Measurements from ENCODE around the gene WNK2.

Gene WNK2

GRCh38 chr9:93167185-93167584, 16.8 kb upstream of the WNK2 start:
- Histone ChIP-seq H3K27me3 (ENCODE audit: insufficient read depth, poor library complexity, severe bottlenecking) (no peaks in the 10 kb centered on the region), H3K4me3 (replicated peaks; ENCODE audit: insufficient read depth, low read length) (no peak overlapping the region), H3K27ac (replicated peaks) (no peak overlapping the region)
- no peak for DNase-seq (ENCODE audit: low read depth in 1 of 2, low spot score in 1 of 2)
- no peak for TF ChIP-seq GABPA (IDR thresholded peaks at IDR 0.05; ENCODE audit: low read depth)
- no peak for TF ChIP-seq SPI1 (IDR thresholded peaks at IDR 0.05; ENCODE audit: borderline replicate concordance, low read depth)
- TF ChIP-seq CTCF (IDR thresholded peaks at IDR 0.05; ENCODE audit: insufficient read depth, low read length): no peak
- TF ChIP-seq REST (IDR thresholded peaks at IDR 0.05; ENCODE audit: insufficient replicate concordance, low read depth): no peak
- TF ChIP-seq POLR2AphosphoS5 (IDR thresholded peaks at IDR 0.05; ENCODE audit: low read depth): no peak

- H3K4me3 ChIP-seq (replicated peaks; ENCODE audit: insufficient read depth, low read length): no peak overlapping the region
- no peaks in the 10 kb centered on the region for H3K27me3 ChIP-seq (ENCODE audit: insufficient read depth, poor library complexity, severe bottlenecking)
- no peak for DNase-seq (ENCODE audit: low read depth in 1 of 2, low spot score in 1 of 2)
- no peak for TF ChIP-seq CTCF (IDR thresholded peaks at IDR 0.05; ENCODE audit: insufficient read depth, low read length)
- no peak for TF ChIP-seq GABPA (IDR thresholded peaks at IDR 0.05; ENCODE audit: low read depth)
- no peak for TF ChIP-seq POLR2AphosphoS5 (IDR thresholded peaks at IDR 0.05; ENCODE audit: low read depth)
- TF ChIP-seq REST (IDR thresholded peaks at IDR 0.05; ENCODE audit: insufficient replicate concordance, low read depth): no peak
- TF ChIP-seq SPI1 (IDR thresholded peaks at IDR 0.05; ENCODE audit: borderline replicate concordance, low read depth): no peak
- no peak overlapping the region for H3K27ac ChIP-seq (replicated peaks)
Measured at GRCh38 chr9:93167838-93168237, 16.1 kb upstream of the WNK2 start.

GRCh38 chr9:93168581-93168980, 15.4 kb upstream of the WNK2 start:
- TF ChIP-seq GABPA (IDR thresholded peaks at IDR 0.05; ENCODE audit: low read depth) (no peak), REST (IDR thresholded peaks at IDR 0.05; ENCODE audit: insufficient replicate concordance, low read depth) (no peak)
- Histone ChIP-seq H3K4me3 (replicated peaks; ENCODE audit: insufficient read depth, low read length) (no peak overlapping the region), H3K27ac (replicated peaks) (no peak overlapping the region), H3K27me3 (ENCODE audit: insufficient read depth, poor library complexity, severe bottlenecking) (no peaks in the 10 kb centered on the region)
- DNase-seq (ENCODE audit: low read depth in 1 of 2, low spot score in 1 of 2): no peak

- TF ChIP-seq CTCF (IDR thresholded peaks at IDR 0.05; ENCODE audit: insufficient read depth, low read length) (no peak), SPI1 (IDR thresholded peaks at IDR 0.05; ENCODE audit: borderline replicate concordance, low read depth) (no peak), POLR2AphosphoS5 (IDR thresholded peaks at IDR 0.05; ENCODE audit: low read depth) (no peak), REST (IDR thresholded peaks at IDR 0.05; ENCODE audit: insufficient replicate concordance, low read depth) (no peak), GABPA (IDR thresholded peaks at IDR 0.05; ENCODE audit: low read depth) (no peak)
- H3K27ac ChIP-seq (replicated peaks): no peak overlapping the region
- H3K4me3 ChIP-seq (replicated peaks; ENCODE audit: insufficient read depth, low read length): no peak overlapping the region
- H3K27me3 ChIP-seq (ENCODE audit: insufficient read depth, poor library complexity, severe bottlenecking): no peaks in the 10 kb centered on the region
- no peak for DNase-seq (ENCODE audit: low read depth in 1 of 2, low spot score in 1 of 2)
Measured at GRCh38 chr9:93169444-93169843, 14.5 kb upstream of the WNK2 start.

Data from HL-60 (cell line).